ENCODE data around the gene ACVRL1.

Gene ACVRL1

DNA sequence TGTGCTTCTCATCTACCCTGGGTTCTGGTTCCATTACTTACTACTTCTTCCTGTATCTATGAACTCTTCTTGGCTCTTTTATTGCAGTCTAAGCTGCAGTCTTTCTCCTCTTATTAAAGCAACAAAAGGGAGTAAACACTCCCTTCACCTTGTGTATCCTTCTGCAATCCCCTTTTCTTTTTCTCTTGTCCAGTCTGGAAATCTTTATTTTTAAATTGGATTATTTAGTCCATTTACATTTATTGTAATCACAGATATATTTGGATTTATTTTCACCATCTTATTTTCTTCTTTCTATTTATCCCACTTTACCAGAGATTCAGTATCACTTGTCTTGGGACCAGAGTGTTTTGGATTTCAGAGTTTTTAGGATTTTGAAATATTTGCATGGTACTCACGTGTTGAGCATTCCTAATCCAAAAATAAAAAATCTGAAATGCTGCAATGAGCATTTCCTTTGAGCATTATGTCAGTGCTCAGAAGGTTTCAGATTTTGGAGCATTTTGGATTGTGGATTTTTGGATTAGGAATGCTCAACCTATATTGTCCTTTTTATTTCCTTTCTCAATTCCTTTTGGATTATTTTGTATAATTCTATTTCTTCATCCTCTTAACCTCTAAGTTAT lies 37.4 kb downstream of the ACVRL1 start:
- no peak for DNase-seq

DNA sequence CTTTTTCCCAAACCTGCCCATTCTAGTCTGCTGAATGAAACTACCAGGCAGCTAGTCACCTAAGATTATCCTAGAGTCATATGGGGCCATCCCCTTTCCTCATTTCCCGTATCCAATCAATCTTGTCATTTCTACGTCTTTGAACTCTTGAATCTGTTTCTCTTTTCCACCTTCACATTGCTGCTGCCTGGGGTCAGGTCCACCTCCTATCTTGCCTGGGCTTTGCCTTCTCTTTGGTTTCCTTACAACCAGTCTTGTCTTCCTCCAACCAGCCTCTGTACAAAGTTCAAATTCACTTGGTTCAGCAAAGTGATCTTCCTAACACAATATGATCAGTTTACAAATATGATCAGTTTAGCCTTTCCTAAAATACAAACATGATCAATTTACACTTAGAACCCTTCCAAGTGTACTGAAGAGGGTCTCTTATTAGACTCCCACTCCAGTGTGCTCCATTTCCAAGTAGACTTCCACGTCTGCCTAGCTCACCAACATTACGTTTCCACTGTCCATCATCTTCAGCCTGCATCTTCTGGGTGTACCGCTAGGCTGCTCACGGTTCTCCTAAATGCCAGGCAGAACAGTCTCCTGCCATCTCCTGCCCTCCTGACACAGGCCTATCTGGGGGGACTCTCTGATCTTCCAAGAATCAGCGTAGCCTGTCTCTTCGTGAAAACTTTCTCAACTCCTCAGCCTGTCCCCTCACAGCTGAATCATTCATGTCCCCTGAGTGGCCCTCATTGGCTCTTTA lies 40.1 kb downstream of the ACVRL1 start:
- DNase-seq = no peak

- DNase-seq = no peak
These were observed 40.8 kb downstream of the ACVRL1 start for GRCh38 chr12:51948066-51948465.

DNA sequence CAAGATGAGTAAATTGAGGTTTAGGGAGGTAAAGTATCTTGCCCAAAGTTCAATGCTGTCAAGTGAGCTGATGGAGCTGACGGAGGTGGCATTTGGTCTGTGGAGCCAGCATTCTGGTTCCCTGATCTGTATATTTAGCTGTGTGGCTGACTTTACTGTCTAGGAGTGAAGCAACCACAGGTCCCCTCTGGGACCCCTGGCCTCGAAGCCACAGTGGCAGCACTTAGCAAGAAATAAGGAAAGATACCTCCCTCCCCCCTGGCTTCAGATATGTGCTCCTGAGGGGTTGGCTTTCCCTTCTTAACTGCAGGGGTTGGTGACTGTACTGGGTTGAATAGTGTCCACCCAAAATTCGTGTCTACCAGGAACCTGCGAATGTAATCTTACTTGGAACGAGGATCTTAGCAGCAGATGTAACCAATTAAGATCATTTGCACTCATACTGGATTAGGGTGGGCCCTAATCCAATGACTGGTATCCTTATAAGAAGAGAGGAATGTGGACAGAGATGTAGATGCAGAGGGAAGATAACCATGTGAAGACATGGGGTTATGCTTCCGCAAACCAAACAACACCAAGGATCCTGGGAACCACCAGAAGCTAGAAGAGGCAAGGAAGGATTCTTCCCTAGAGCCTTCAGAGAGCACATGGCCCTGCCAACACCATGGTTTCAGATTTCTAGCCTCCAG lies 42.2 kb downstream of the ACVRL1 start:
- no peak for DNase-seq

- no peak for DNase-seq
These were observed 43.4 kb downstream of the ACVRL1 start for GRCh38 chr12:51950682-51951198.

DNA sequence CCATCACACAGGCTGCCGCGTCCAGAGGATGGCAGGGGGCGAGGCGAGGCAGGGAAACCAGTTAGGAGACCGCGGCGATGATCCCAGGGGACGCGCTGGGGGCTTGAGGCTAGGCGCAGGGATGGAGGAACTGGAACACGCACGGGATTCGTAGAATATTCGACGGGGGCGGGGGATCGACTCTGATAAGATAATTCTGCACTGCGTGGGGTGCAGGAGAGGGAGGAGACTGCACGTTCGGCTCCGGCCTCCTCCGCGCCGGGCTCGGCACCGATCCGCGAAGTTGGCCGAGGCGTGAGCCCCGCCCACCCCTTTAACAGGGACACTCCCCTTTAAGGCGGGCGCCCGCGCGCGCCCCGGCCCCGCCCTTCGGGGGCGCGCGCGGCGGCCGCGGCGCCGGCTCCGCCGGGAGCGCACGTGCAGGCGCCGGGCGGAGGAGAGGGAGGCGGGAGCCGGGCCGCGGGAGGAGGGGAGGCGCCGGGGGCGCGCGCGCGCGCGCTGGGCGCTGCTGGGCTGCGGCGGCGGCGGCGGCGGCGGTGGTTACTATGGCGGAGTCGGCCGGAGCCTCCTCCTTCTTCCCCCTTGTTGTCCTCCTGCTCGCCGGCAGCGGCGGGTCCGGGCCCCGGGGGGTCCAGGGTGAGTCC lies 44.0 kb downstream of the ACVRL1 start, which contains the start of gene ACVR1B:
Gene ACVR1B (plus strand): TSS at position 501 of the 644 bp plus-strand sequence. CDS start 45 bp downstream, at position 546.
- peak; percentile 77 for DNase-seq

GRCh38 chr12:51951843-51952722 lies 44.8 kb downstream of the ACVRL1 start:
- no peak for DNase-seq

DNA sequence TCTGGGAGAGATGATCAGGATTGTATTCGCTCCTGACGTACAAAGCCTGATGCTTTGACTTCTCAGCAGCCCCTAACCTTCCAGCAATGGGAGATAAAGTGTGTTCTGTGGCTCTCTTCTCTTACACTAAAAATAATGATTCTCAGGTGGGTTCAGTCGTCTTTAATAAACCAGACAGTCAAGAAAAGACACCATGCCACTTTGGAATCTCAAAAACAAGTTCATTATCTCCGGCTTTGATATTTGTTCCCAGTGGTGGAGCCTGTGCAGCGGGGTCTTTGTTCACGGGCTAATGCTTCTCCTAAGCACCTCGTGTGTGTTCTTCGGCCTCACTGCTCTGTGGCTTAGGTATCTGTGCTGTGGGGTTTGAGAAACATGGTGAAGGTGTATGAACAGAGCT lies 45.8 kb downstream of the ACVRL1 start:
- DNase-seq = no peak

GRCh38 chr12:51953864-51954263 lies 46.6 kb downstream of the ACVRL1 start:
- DNase-seq = no peak

DNA sequence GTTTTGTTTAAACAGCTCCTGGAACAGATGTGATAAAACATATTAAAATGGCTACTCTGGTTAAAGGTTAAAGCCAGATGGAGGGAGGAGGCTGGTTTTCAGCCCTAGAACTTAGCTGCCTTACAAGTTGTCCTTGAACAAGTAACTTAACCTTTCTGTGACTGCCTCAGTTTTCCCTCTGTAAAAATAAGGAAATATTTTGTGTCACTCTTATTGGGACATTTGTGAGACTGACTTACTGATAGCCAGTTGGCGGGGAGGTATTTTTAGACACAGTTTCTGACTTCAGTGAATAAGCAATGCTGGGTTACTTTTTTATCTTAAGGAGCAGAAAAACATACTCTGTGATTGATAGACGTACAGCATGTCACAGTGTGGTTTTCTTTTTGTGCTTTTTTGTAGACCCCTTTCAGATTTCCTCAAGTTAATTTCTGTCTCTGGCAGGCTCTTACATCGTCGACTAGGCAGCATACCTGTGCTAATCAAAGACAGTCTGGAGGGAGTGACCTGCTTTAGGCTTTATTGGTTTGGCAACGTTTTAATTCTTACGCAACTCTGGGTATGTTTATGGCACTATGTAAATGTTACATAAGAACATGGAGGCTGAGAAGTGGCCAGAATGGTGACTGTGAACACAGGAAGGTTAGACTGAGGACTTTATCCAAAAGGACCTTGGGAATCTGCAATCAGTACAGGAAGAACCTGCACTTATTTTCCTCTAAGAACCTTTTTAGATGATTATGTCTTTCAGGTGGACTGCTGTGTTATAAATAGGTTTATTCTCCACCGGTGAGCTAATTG lies 47.5 kb downstream of the ACVRL1 start:
- DNase-seq = peak; percentile 64

- no peak for DNase-seq
These were observed 48.4 kb downstream of the ACVRL1 start for GRCh38 chr12:51955702-51956101.

GRCh38 chr12:51958542-51958941 lies 51.2 kb downstream of the ACVRL1 start:
- no peak for DNase-seq

DNA sequence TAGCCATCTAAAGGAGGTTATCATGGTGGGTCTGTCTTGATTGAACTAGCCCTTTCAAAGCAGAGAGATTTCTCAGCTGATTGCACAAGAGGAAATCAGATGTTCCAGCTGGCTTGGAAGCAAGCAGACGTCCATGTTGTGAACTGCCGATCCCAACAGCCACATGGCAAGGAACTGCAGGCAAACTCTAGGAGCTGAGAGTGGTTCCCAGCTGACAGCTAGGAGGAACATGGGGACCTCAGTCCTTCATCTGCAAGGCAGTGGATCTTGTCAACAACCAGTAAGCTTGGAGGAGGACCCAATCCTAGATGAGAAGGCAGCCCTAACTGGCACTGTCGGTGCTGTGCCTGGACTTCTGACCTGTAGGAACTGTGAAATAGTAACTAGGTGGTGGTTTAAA lies 51.9 kb downstream of the ACVRL1 start:
- DNase-seq = no peak

DNA sequence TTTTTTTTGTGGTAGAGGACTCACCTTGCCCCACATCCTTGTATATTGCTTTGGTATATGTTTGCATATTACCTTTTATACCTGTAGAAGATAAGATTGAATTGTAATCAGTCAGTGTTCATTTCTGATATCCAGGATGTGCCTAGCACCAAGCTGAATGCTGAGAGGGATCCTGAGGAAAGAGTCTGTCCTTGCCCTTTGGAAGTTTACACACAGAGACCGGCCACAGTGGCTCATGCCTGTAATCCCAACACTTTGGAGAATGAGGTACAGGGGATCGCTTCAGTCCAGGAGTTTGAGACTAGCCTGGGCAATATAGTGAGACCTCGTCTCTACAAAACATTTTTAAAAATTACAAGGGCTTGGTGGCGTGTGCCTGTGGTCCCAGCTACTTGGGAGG lies 52.6 kb downstream of the ACVRL1 start:
- DNase-seq = no peak

DNA sequence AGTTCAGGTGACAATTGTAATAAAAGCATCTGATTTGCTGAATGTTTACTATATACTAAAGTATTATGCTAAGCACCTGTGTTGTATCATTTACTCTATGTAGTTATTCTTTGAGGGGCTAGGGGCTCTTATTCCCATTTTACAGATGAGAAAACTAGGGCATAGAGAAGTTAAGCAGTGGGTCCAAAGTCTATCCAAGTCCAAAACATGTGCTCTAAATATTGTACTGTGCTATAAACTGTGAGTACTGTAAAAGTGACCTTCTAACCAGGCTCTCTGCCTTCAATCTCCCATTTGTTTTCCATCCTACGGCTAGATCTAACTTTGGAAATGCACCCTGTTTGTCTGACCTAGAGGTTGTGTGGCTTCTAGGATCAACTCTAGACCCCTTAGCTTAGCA lies 53.2 kb downstream of the ACVRL1 start:
- no peak for DNase-seq

DNA sequence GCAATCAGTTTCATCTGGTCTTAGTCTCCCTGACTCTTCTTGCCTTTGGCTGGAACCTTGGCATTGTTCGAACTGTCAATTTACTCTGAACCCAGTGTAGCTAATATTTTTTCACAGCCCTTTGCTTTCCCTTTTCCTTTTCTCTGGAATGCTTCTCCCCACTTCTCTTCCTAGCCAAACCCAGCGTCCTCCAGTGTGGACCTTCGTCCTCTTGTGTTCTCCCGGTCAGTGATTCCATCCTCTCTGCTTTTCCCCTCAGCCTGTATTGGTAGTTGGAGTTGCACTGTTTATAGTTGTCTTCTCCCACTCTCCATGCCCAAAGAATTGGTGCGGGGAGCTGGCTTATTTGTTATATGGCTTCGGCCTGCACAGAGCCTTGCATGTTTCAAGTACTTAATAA lies 53.6 kb downstream of the ACVRL1 start:
- DNase-seq = no peak

- DNase-seq = no peak
These were observed 54.5 kb downstream of the ACVRL1 start for GRCh38 chr12:51961834-51962233.

DNA sequence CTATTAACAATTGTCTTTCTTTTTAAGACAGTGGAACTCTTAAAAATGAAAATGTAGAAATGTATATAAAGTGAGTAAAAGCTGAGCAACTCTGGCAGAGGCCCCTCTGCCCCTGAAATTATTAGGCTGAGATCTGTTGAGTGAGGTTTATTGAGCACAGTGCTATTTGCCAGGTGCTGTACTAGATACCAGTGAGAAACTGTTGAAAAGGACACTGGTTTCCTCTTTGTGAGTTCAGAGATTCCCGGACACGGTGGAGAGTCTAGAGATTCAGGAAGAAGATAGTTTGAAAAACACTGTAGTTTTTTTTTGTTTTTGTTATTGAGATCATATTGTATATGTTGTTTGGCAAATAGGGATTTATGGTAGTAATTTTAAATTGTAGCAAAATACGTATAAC lies 55.4 kb downstream of the ACVRL1 start:
- DNase-seq = no peak

GRCh38 chr12:51963477-51963876 lies 56.2 kb downstream of the ACVRL1 start:
- DNase-seq = no peak

DNA sequence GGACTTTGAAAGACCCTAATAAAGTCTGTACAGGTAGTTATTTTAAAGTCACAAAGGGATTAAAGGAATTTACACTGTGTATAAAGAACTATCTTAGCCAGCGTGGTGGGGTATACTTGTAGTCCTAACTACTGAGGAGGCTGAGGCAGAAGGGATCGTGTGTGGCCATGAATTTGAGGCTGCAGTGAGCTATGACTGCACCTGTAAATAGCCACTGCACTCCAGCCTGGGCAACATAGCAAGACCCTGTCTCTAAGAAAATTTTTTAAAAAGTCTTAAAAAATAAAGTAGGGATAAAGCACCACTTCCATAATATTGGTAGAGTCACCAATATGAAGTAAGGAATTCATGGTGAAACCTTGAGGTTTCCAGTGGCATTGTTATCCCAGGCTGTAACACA lies 62.3 kb downstream of the ACVRL1 start:
- no peak for DNase-seq

- DNase-seq = no peak
These were observed 63.8 kb downstream of the ACVRL1 start for GRCh38 chr12:51970904-51971646.
